Stimulated activated CD4-positive, alpha-beta T cell treated with anti-CD3 and anti-CD28 coated beads, Interleukin-2, amount 100 ng/mL, for 48 hours (primary cell): ENCODE results near the gene SLC26A8.
"Not testable (repeated sequence)": the region's sequence is repeated elsewhere in the genome, so short reads cannot be mapped to it uniquely, and the experiment has no call there.

Experiments used
- DNase-seq, 2 donors: peaks; one replicate each; pipeline ENCODE4 v3.0.0-alpha.2; 2020

Gene SLC26A8

DNA sequence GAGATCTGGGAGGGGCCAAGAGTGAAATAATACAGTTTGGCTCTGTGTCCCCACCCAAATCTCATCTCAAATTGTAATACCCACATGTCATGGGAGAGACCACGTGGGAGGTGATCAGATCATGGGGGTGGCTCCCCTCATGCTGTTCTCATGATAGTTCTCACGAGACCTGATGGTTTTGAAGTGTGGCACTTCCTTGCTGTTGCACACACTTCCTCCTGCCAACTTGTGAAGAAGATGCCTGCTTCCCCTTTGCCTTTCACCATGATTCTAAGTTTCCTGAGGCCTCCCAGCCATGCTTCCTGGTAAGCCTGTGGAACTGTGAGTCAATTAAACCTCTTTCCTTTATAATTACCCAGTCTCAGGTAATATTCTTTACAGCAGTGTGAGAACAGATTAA lies 114.9 kb downstream of the SLC26A8 start:
- DNase-seq: not testable (repeated sequence)

DNA sequence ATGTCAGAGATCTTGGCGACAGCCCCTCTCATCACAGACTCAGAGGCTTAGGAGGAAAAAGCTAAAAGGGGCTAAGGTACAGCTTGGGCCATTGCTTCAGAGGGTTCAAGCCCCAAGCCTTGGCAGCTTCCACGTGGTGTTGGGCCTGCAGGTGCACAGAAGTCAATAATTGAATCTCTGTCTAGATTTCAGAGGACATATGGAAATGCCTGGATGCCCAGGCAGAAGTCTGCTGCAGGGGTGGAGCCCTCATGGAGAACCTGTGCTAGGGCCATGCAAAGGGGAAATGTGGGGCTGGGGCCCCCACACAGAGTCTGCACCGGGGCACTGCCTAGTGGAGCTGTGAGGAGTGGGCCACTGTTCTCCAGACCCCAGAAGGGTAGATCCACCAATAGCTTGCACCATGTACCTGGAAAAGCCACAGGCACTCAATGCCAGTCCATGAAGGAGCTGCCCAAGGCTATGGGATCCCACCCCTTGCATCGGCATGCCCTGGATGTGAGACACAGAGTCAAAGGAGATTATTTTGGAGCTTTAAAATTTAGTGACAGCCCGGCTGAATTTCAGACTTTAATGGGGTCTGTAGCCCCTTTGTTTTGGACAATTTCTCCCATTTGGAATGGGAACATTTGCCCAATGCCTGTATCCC lies 115.6 kb downstream of the SLC26A8 start:
- DNase-seq: not testable (repeated sequence)

DNA sequence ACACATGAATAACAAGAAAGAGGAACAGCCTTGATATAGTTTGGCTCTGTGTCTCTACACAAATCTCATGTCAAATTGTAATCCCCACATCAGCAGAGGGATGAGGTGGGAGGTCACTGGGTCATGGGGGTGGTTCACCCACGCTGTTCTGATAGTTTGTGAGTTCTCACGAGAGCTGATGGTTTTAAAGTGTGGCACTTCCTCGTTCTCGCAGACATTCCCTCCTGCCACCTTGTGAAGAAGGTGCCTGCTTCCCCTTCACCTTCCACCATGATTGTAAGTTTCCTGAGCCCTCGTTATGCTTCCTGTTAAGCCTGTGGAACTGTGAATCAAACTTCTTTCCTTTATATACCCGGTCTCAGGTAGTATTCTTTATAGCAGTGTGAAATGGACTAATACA lies 116.7 kb downstream of the SLC26A8 start:
- DNase-seq: no peak

DNA sequence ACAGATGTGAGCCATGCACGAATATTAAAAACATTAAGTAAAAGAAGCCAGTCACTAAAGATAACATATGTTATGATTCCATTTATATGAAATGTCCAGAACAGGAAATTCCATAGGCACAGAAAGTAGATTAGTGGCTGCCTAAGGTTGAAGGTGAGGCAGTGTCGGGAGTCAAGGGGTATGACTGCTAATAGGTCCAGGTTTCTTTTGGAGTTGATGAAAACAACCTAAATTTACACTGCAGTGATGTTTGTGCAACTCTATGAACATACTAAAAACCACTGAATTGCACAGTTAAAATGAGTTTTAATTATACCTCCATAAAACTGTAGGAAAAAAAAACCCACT lies 118.0 kb downstream of the SLC26A8 start:
- DNase-seq: no peak

DNA sequence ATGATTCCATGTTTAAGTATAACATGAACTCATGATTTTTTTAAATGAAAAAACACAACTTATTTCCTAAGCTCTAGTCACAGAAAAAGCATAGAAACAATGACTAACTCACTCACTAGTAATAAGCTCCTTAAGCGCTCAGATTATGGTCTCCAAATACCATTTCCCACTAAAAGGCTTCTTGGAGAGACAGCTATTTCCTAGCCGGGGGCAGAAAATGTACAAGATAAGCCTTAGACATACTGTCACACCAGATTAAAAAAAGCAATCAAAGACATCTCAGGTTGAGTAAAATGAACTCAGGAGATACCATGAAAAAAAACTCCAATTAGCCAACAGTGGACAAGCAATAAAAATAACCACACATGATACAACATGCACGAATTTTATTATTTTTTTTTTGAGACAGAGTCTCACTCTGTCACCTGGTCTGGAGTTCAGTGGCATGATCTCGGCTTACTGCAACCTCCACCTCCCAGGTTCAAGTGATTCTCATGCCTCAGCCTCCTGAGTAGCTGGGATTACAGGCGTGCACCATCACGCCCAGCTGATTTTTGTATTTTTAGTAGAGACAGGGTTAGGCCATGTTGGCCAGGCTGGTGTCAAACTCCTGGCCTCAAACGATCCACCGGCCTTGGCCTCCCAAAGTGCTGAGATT lies 118.5 kb downstream of the SLC26A8 start:
- DNase-seq: no peak

DNA sequence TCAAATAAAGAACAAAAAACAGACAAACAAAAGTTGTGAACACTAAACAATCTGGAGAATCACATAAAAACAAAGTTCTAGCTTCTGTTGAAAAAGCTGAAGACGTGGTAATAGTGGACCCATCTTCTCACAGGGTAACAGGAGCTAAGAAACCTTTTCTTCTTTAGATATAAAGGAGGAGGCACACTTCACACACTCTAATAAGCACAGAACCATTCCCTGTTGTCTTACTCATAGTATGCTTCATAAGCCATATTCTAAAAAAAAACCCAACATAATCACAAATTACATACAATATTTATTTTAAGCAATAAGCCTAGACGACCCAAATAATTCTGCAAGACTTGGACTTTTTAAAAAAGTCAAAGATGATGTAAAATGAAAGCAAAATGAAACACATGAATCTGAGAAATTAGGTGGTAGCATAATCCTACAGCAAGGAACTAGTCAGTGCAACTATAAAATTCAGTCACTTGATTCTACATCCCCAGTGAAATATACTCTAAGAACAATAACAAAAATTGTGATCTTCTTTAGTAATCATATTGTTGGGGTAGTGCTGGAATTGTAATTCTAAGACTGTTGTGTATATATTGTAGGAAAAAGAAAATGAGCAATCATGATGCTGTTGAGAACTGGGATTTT lies 119.2 kb downstream of the SLC26A8 start:
- DNase-seq: no peak

DNA sequence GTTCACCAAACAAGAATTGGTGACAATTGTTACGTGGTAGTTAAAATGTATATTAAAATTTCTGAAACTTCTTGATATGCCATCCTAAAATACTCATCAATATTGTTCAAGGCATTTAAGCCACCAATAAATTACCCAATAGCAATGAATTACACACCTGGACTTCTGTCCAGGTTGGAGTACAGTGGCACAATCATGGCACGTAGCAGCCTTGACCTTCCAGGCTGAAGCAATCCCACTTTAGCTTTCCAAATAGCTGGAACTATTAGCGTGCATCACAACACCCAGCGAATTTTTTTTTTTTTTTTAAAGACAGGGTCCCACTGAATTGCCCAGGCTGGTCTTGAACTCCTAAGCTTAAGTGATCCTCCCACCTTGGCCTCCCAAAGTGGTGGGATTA lies 120.8 kb downstream of the SLC26A8 start:
- no peak for DNase-seq

DNA sequence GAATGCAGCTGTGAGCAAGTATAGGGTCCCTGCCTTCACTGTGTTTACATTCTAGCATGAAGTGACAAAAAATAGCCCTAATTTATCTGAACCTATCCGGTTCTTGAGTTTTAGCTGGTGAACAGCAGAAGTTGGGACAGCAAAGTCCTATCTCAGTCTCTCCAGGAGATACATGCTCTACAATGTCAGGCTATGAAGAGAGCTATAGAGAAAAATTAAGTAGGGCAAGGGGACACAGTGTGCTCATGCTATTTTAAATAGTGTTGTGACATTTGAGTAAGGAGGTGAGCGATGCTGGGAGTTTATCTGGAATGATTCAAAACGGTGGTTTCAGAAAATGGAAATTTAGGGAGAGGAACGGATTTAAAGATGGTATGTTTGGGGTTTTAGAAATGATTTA lies 124.0 kb downstream of the SLC26A8 start:
- DNase-seq: no peak

DNA sequence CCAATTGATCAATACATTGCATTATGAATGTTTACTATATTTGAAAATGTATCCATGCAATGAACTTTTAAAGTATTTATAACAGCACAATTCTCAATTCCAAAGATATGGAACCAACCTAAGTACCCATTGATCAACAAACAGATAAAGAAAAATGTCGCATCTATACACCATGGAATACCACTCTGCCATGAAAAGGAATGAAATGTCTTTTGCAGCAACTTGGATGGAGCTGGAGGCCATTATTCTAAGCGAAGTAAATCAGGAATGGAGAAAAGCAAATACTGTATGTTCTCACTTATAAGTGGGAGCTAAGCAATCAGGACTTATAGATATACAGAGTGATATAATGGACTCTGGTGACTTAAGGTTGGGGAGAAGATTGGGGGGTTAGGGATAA lies 126.4 kb downstream of the SLC26A8 start:
- DNase-seq: no peak

DNA sequence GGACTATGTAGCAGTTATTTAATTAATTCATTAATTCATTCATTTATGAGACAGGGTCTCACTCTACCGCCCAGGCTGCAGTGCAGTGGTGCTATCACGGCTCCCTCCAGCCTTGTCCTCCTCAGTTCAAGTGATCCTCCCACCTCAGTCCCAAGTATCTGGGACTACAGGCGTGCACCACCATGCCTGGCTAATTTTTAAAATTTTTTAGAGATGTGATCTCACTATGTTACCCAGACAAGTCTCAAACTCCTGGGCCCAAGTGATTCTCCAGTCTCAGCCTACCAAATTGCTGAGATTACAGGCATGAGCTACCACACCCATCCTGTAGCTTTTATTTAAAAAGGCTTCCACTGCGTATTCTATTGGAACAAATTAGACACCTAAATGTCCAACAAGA lies 127.0 kb downstream of the SLC26A8 start:
- DNase-seq: no peak

DNA sequence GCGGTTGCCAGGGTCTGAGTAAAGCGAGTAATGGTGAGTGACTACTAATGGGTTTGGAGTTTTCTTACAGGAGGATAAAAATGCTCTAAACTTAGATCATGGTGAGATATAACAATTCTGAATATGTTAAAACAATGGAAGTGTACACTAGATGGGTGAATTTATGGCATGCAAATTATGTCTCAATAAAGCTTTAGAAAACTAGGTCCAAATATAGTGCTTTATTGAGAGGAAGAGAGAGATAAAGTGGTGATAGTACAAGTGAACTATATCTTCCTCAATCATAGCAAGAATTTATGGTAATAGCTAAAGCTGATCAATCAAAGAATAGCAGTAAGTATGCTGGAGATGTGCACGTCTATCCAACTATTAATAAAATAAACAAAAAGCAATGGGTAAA lies 127.4 kb downstream of the SLC26A8 start:
- DNase-seq: no peak

DNA sequence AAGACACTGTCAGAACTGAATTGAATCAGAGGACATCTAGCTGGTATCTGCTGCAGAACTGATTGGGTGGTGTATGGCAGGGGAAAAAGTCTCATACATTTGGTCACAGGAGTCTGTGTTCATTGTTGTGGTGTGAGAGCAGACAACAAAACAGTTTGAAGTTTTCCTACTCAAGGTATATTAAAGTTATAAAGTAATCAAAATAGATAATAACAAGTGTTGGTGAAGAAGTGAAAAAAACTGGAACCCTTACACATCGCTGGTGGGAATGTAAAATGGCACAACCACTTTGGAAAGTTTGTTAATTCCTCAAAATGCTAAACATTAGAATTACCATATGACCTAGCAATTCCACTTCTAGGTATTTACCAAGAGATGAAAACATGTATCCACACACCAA lies 128.2 kb downstream of the SLC26A8 start:
- no peak for DNase-seq

DNA sequence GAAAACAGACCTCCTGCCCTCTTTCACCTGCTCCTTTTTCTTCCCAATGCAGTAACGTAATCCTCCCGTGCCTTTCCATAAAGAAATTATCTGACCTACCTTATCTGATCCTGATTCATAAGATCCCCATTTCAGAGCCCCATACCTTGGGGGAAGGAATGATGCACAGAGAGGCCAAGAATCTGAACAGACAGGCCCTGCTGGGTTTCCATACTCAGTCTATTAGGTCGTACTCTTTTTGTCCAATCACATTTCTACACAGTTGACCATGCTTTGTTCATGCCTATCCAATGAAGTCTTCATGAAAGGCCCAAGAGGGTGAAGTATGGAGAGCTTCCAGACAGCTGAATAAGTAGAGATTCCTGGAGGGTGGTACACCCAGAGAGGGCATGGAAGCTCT lies 128.9 kb downstream of the SLC26A8 start:
- no peak for DNase-seq

DNA sequence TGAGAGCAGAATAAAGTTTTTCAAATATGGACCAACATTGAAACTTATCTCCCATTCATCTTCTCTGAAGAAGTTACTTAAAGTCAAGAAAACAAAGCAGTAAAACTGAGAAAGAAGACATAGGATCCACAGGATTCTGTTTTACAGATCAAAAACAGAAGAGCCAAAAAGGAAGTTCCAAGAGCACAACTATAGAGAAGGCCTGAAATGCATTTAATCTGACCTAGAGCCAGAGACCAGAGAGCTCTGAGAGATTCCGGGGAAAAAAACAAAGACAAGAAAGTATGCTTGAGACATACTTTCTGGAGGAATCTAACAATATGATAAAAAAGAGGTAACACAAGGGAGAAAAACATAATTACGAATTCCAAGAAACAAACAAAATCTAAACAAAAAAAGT lies 129.7 kb downstream of the SLC26A8 start:
- DNase-seq: no peak
